HUES64 (cell line): ENCODE results near the gene PACSIN1.

Experiments used
- H3K27ac ChIP-seq: 2 replicates; pipeline ENCODE4 v1.7.0; 2013; ENCODE audit warnings: low read depth, low read length, inconsistent platforms
- H3K27me3 ChIP-seq: 2 replicates; pipeline ENCODE4 v1.6.1; 2013; ENCODE audit warnings: mild to moderate bottlenecking, low read length; ENCODE audit not compliant: insufficient read depth
- H3K36me3 ChIP-seq: 2 replicates; pipeline ENCODE4 v1.6.1; 2013; ENCODE audit warnings: mild to moderate bottlenecking, low read length; ENCODE audit not compliant: insufficient read depth
- H3K4me1 ChIP-seq: 2 replicates; pipeline ENCODE4 v1.6.1; 2013; ENCODE audit warnings: mild to moderate bottlenecking, low read length, moderate library complexity; ENCODE audit not compliant: insufficient read depth
- H3K4me3 ChIP-seq: 2 replicates; pipeline ENCODE4 v1.5.1; 2013; ENCODE audit warnings: mild to moderate bottlenecking, low read length, moderate library complexity
- H3K9ac ChIP-seq: 2 replicates; pipeline ENCODE4 v1.6.1; 2013; ENCODE audit warnings: mild to moderate bottlenecking, low read depth, low read length
- H3K9me3 ChIP-seq: 2 replicates; pipeline ENCODE4 v1.6.1; 2013; ENCODE audit warnings: low read depth, low read length; ENCODE audit not compliant: insufficient read depth
- WGBS: fragments of 150-250, 120-280 bp; methylation state at CpG from one replicate; pipeline ENCODE4 v1.1.7; 2013; ENCODE audit warnings: missing lambda C conversion rate; 5-methylcytosine and 5-hydroxymethylcytosine counted together

The PACSIN1 gene

GRCh38 chr6:34531580-34532201 lies 65.8 kb downstream of the PACSIN1 start:
- H3K9ac ChIP-seq, result no peak overlapping the region
- 92% methylated on average over 29 of the region's 29 CpGs for WGBS
- no peaks in the 10 kb centered on the region for H3K27me3 ChIP-seq
- H3K27ac ChIP-seq, result no peak overlapping the region
- peaks cover 12% of the 10 kb centered on the region for H3K4me1 ChIP-seq
- H3K36me3 ChIP-seq, result no peaks in the 10 kb centered on the region
- no peaks in the 10 kb centered on the region for H3K9me3 ChIP-seq
- H3K4me3 ChIP-seq, result peak overlapping the region; percentile 38

GRCh38 chr6:34532230-34532629 lies 66.4 kb downstream of the PACSIN1 start:
- H3K9me3 ChIP-seq, result no peaks in the 10 kb centered on the region
- no peaks in the 10 kb centered on the region for H3K36me3 ChIP-seq
- 90% methylated on average over 15 of the region's 15 CpGs for WGBS
- no peaks in the 10 kb centered on the region for H3K27me3 ChIP-seq
- H3K9ac ChIP-seq, result no peak overlapping the region
- peaks cover 10% of the 10 kb centered on the region for H3K4me1 ChIP-seq
- no peak overlapping the region for H3K27ac ChIP-seq
- H3K4me3 ChIP-seq, result peak overlapping the region; percentile 17; the same call in 1 of the 2 replicates

- 89% methylated on average over 6 of the region's 6 CpGs for WGBS
- Histone ChIP-seq H3K9ac (no peak overlapping the region; the same call in 1 of the 2 replicates), H3K36me3 (no peaks in the 10 kb centered on the region), H3K9me3 (no peaks in the 10 kb centered on the region), H3K4me3 (no peak overlapping the region), H3K4me1 (no peaks in the 10 kb centered on the region), H3K27me3 (no peaks in the 10 kb centered on the region), H3K27ac (no peak overlapping the region)
Measured at GRCh38 chr6:34534146-34534545, 68.3 kb downstream of the PACSIN1 start.

- 88% methylated on average over 16 of the region's 16 CpGs for WGBS
- H3K4me3 ChIP-seq, result no peak overlapping the region
- H3K27me3 ChIP-seq, result no peaks in the 10 kb centered on the region
- no peaks in the 10 kb centered on the region for H3K4me1 ChIP-seq
- H3K9me3 ChIP-seq, result no peaks in the 10 kb centered on the region
- no peaks in the 10 kb centered on the region for H3K36me3 ChIP-seq
- no peak overlapping the region for H3K9ac ChIP-seq
- H3K27ac ChIP-seq, result no peak overlapping the region
Measured at GRCh38 chr6:34534656-34535055, 68.8 kb downstream of the PACSIN1 start.

GRCh38 chr6:34535199-34535598 lies 69.3 kb downstream of the PACSIN1 start:
- no peak overlapping the region for H3K9ac ChIP-seq
- H3K4me3 ChIP-seq, result no peak overlapping the region
- no peaks in the 10 kb centered on the region for H3K27me3 ChIP-seq
- no peaks in the 10 kb centered on the region for H3K4me1 ChIP-seq
- 93% methylated on average over 6 of the region's 6 CpGs for WGBS
- H3K36me3 ChIP-seq, result no peaks in the 10 kb centered on the region
- H3K27ac ChIP-seq, result no peak overlapping the region
- no peaks in the 10 kb centered on the region for H3K9me3 ChIP-seq

GRCh38 chr6:34535646-34536045 lies 69.8 kb downstream of the PACSIN1 start:
- Histone ChIP-seq H3K4me1 (no peaks in the 10 kb centered on the region), H3K36me3 (no peaks in the 10 kb centered on the region), H3K27ac (no peak overlapping the region), H3K27me3 (no peaks in the 10 kb centered on the region), H3K9me3 (no peaks in the 10 kb centered on the region), H3K9ac (no peak overlapping the region), H3K4me3 (no peak overlapping the region)
- WGBS, result 94% methylated on average over 11 of the region's 11 CpGs

GRCh38 chr6:34536251-34536958 lies 70.5 kb downstream of the PACSIN1 start:
- WGBS, result 83% methylated on average over 3 of the region's 3 CpGs

GRCh38 chr6:34536959-34537848 lies 71.3 kb downstream of the PACSIN1 start:
- H3K4me1 ChIP-seq, result no peaks in the 10 kb centered on the region
- H3K9me3 ChIP-seq, result no peaks in the 10 kb centered on the region
- H3K36me3 ChIP-seq, result no peaks in the 10 kb centered on the region
- WGBS, result 89% methylated on average over 15 of the region's 15 CpGs
- H3K27ac ChIP-seq, result no peak overlapping the region
- H3K4me3 ChIP-seq, result no peak overlapping the region
- H3K27me3 ChIP-seq, result no peaks in the 10 kb centered on the region
- no peak overlapping the region for H3K9ac ChIP-seq

More at GRCh38 chr6:34536251-34536958, 70.5 kb downstream of the PACSIN1 start:
- no peaks in the 10 kb centered on the region for H3K36me3 ChIP-seq
- H3K4me3 ChIP-seq, result no peak overlapping the region
- no peaks in the 10 kb centered on the region for H3K27me3 ChIP-seq
- H3K9ac ChIP-seq, result no peak overlapping the region
- no peaks in the 10 kb centered on the region for H3K4me1 ChIP-seq
- no peaks in the 10 kb centered on the region for H3K9me3 ChIP-seq
- H3K27ac ChIP-seq, result no peak overlapping the region

GRCh38 chr6:34537922-34538550 lies 72.2 kb downstream of the PACSIN1 start:
- H3K4me1 ChIP-seq, result no peaks in the 10 kb centered on the region
- no peaks in the 10 kb centered on the region for H3K27me3 ChIP-seq
- no peaks in the 10 kb centered on the region for H3K9me3 ChIP-seq
- H3K27ac ChIP-seq, result no peak overlapping the region
- H3K36me3 ChIP-seq, result no peaks in the 10 kb centered on the region
- whole genome bisulfite sequencing, result 92% methylated on average over 19 of the region's 19 CpGs
- no peak overlapping the region for H3K9ac ChIP-seq
- H3K4me3 ChIP-seq, result no peak overlapping the region

- no peaks in the 10 kb centered on the region for H3K9me3 ChIP-seq
Measured at GRCh38 chr6:34538581-34538980, 72.7 kb downstream of the PACSIN1 start.

GRCh38 chr6:34539181-34539580 lies 73.3 kb downstream of the PACSIN1 start:
- no peak overlapping the region for H3K27ac ChIP-seq
- no peaks in the 10 kb centered on the region for H3K4me1 ChIP-seq
- WGBS, result 86% methylated on average over 11 of the region's 14 CpGs
- no peaks in the 10 kb centered on the region for H3K36me3 ChIP-seq
- no peak overlapping the region for H3K9ac ChIP-seq
- H3K27me3 ChIP-seq, result no peaks in the 10 kb centered on the region
- H3K9me3 ChIP-seq, result no peaks in the 10 kb centered on the region
- H3K4me3 ChIP-seq, result no peak overlapping the region

More at GRCh38 chr6:34538581-34538980, 72.7 kb downstream of the PACSIN1 start:
- no peak overlapping the region for H3K4me3 ChIP-seq
- H3K4me1 ChIP-seq, result no peaks in the 10 kb centered on the region
- H3K27me3 ChIP-seq, result no peaks in the 10 kb centered on the region
- WGBS, result 90% methylated on average over 6 of the region's 6 CpGs
- H3K27ac ChIP-seq, result no peak overlapping the region
- H3K9ac ChIP-seq, result no peak overlapping the region
- no peaks in the 10 kb centered on the region for H3K36me3 ChIP-seq
